ENCODE measurements around the gene PAK2. TPM values are rescaled to one million over a fixed set of nuclear protein-coding genes. Genes with fewer than 3 reads are reported as not detected.

PAK2 gene
- total and polyA plus RNA-seq, 9 of the 15 experiments (the other 6 are each of a cell fraction or from before 2014, with no cell fraction given): 13.2 to 72.4 (median 35.7) TPM

DNA sequence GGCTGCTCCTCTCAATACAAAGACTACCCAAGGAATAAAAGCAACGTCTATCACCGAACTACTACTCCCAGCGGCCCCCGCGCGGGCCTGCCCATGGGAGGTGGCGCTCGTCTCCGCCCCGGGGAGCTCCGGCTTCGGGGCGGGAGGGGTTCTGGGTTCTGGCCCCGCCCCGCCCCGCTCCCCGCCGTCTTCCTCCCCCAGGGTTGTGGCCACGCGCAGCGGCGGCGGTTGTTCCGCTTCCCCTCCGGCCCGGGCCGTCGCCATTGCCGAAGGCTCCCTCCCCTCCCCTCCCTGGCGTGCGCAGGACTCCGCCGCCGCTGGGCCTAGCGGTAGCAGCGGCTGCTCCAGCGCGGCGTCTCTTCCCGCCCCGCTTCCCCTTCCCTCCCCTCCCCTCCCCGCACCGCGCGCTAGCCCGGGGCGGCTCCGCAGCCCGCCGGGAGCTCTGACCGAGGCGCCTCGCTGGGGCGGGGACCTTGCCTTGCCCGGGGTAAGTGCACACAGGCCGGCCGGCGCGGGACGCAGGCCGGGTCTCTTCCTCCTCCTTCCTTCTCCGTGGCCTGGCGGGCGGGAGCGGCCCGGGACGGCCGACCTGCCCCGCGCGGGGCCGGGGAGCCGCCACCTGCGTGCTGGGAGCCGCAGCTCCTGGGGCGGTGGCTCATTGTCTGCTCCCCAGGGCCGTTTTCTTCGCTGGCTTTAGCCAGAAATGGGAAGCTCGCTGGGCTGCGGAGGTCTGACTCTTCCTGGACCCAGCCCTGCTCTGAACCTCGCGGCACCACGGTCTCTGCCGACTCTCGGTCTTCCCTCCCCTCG is at the start of gene PAK2 (continued):
- TF ChIP-seq, protein P1, sequence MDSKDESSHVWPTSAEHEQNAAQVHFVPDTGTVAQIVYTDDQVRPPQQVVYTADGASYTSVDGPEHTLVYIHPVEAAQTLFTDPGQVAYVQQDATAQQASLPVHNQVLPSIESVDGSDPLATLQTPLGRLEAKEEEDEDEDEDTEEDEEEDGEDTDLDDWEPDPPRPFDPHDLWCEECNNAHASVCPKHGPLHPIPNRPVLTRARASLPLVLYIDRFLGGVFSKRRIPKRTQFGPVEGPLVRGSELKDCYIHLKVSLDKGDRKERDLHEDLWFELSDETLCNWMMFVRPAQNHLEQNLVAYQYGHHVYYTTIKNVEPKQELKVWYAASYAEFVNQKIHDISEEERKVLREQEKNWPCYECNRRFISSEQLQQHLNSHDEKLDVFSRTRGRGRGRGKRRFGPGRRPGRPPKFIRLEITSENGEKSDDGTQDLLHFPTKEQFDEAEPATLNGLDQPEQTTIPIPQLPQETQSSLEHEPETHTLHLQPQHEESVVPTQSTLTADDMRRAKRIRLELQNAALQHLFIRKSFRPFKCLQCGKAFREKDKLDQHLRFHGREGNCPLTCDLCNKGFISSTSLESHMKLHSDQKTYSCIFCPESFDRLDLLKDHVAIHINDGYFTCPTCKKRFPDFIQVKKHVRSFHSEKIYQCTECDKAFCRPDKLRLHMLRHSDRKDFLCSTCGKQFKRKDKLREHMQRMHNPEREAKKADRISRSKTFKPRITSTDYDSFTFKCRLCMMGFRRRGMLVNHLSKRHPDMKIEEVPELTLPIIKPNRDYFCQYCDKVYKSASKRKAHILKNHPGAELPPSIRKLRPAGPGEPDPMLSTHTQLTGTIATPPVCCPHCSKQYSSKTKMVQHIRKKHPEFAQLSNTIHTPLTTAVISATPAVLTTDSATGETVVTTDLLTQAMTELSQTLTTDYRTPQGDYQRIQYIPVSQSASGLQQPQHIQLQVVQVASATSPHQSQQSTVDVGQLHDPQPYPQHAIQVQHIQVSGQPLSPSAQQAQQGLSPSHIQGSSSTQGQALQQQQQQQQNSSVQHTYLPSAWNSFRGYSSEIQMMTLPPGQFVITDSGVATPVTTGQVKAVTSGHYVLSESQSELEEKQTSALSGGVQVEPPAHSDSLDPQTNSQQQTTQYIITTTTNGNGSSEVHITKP (IDR thresholded peaks at IDR 0.05; ENCODE audit: partially characterized antibody): peak; percentile 78
- TF ChIP-seq ZNF764 (CRISPR knock-in tag; IDR thresholded peaks at IDR 0.05; ENCODE audit: low read depth): no peak
- TF ChIP-seq, protein P2, sequence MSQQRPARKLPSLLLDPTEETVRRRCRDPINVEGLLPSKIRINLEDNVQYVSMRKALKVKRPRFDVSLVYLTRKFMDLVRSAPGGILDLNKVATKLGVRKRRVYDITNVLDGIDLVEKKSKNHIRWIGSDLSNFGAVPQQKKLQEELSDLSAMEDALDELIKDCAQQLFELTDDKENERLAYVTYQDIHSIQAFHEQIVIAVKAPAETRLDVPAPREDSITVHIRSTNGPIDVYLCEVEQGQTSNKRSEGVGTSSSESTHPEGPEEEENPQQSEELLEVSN (IDR thresholded peaks at IDR 0.05; ENCODE audit: borderline replicate concordance in 1 of 2, extremely low read depth in 1 of 2, insufficient read depth in 1 of 2, insufficient read length in 1 of 2, low read depth in 1 of 2, low read length in 1 of 2, poor library complexity in 1 of 2, severe bottlenecking in 1 of 2): peak in 1 of 2 experiments; percentile 65
- TF ChIP-seq, protein P3, sequence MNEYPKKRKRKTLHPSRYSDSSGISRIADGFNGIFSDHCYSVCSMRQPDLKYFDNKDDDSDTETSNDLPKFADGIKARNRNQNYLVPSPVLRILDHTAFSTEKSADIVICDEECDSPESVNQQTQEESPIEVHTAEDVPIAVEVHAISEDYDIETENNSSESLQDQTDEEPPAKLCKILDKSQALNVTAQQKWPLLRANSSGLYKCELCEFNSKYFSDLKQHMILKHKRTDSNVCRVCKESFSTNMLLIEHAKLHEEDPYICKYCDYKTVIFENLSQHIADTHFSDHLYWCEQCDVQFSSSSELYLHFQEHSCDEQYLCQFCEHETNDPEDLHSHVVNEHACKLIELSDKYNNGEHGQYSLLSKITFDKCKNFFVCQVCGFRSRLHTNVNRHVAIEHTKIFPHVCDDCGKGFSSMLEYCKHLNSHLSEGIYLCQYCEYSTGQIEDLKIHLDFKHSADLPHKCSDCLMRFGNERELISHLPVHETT (CRISPR knock-in tag; conservative IDR thresholded peaks at IDR 0.05 in 1 of 2, IDR thresholded peaks at IDR 0.05 in 1 of 2): peak in 1 of 2 experiments; percentile 100; a peak in 2 of 4 replicates
- TF ChIP-seq EP300 (IDR thresholded peaks at IDR 0.05; ENCODE audit: low read length): peak; percentile 9; the same call in 1 of the 2 replicates
- TF ChIP-seq ZNF143 (CRISPR knock-in tag; IDR thresholded peaks at IDR 0.05): peak; percentile 87
- peak; percentile 57; the same call in 1 of the 2 replicates for TF ChIP-seq SPI1 (IDR thresholded peaks at IDR 0.05; ENCODE audit: borderline replicate concordance, low read depth, low read length)
- TF ChIP-seq SRSF7 (optimal IDR thresholded peaks at IDR 0.05; ENCODE audit: low read depth, low read length): no peak
- TF ChIP-seq ZNF232 (CRISPR knock-in tag; IDR thresholded peaks at IDR 0.05): peak; percentile 35; the same call in 1 of the 2 replicates
- peak; percentile 31; the same call in 1 of the 2 replicates for TF ChIP-seq NFRKB (IDR thresholded peaks at IDR 0.05; ENCODE audit: low read depth)
